Lung (tissue), 12 donors: ENCODE results near the gene CDR2. TPM values are rescaled to one million over a fixed set of nuclear protein-coding genes. Genes with fewer than 3 reads are reported as not detected.

ENCODE experiments used
- ATAC-seq: fragments of 200-7000 bp; cut with Tn5 transposase; one replicate; pipeline ENCODE4 v1.9.1; 2020; ENCODE audit warnings: moderate number of reproducible peaks; ENCODE audit not compliant: insufficient read depth, low FRiP score
- DNase-seq, 3 donors: peaks; one replicate each; pipeline ENCODE4 v3.0.0-alpha.2; 2013 to 2017
- H3K27ac ChIP-seq, 2 donors: one replicate each; pipeline ENCODE4 v1.5.1; 2013; ENCODE audit warnings: mild to moderate bottlenecking in 2 of 2, moderate library complexity in 2 of 2, control low read depth in 1 of 2, inconsistent platforms in 1 of 2, low read depth in 1 of 2, low read length in 1 of 2
- H3K27me3 ChIP-seq, 3 donors: one replicate each; pipeline ENCODE4 v1.5.1; 2013; ENCODE audit warnings: low read length in 2 of 3; ENCODE audit not compliant: control insufficient read depth in 3 of 3, insufficient read depth in 3 of 3
- H3K36me3 ChIP-seq, 4 donors: one replicate each; pipeline ENCODE4 v1.5.1; 2013; ENCODE audit warnings: low read length in 4 of 4, mild to moderate bottlenecking in 1 of 4, moderate library complexity in 1 of 4; ENCODE audit not compliant: control insufficient read depth in 4 of 4, insufficient read depth in 4 of 4
- H3K4me1 ChIP-seq, 5 donors: one replicate each; pipeline ENCODE4 v1.5.1; 2013; ENCODE audit warnings: low read length in 5 of 5, mild to moderate bottlenecking in 2 of 5, moderate library complexity in 1 of 5; ENCODE audit not compliant: control insufficient read depth in 5 of 5, insufficient read depth in 5 of 5
- H3K4me3 ChIP-seq: one replicate; pipeline ENCODE4 v1.5.1; 2013; ENCODE audit warnings: mild to moderate bottlenecking, control low read depth, moderate library complexity
- H3K9ac ChIP-seq, 2 donors: one replicate each; pipeline ENCODE4 v1.5.1; 2013; ENCODE audit warnings: low read length in 2 of 2, control low read depth in 1 of 2; ENCODE audit not compliant: insufficient read depth in 1 of 2
- H3K9me3 ChIP-seq, 4 donors: one replicate each; pipeline ENCODE4 v1.5.1; 2013; ENCODE audit warnings: low read length in 3 of 4, mild to moderate bottlenecking in 1 of 4, moderate library complexity in 1 of 4; ENCODE audit not compliant: control insufficient read depth in 4 of 4, insufficient read depth in 3 of 4
- CTCF ChIP-seq: IDR thresholded peaks from 2 replicates; pipeline ENCODE4 v1.5.1; 2012; ENCODE audit warnings: mild to moderate bottlenecking; ENCODE audit errors: control extremely low read depth, extremely low read depth
- WGBS, 2 donors: extraction: QIAGEN DNeasy Blood & Tissue Kit; methylation state at CpG; one replicate each; pipeline ENCODE4 v1.1.7; 2013; 5-methylcytosine and 5-hydroxymethylcytosine counted together
- polyA plus RNA-seq, 2 donors: library from polyadenylated mRNA; stranded (reverse); fragments of 200-250 nt; gene quantifications; one replicate each; pipeline ENCODE4 v1.2.1, GENCODE V29; 2013
- total RNA-seq, 2 donors: library from RNA; depleted of rRNA in 1 of 2; stranded (reverse); fragments of >200 nt in 1 of 2; gene quantifications; one replicate each; pipeline ENCODE4 v1.2.1, GENCODE V29; 2014 to 2021
- donor health status: control.
- donor health status: control.
- donor health status: Bipolar disorder and iron deficiency.
- donor health status: healthy.
- donor health status: DM: yes; HTN: yes; CAD: no.

Gene CDR2
- total and polyA plus RNA-seq, 4 donors, result 11.3 to 27.0 (median 14.0) TPM

GRCh38 chr16:22317001-22317530 lies 57.4 kb downstream of the CDR2 start:
- no peak overlapping the region for H3K27ac ChIP-seq
- no peak for ATAC-seq
- 90 to 91% methylated on average over 17 of the region's 17 CpGs for WGBS, 2 donors
- DNase-seq, result no peak
- H3K36me3 ChIP-seq, result peaks cover 8 to 56% (median 20%) of the 10 kb centered on the region in 4 donors
- H3K9me3 ChIP-seq, result no peaks in the 10 kb centered on the region
- no peak for TF ChIP-seq CTCF
- no peak overlapping the region for H3K4me3 ChIP-seq
- H3K9ac ChIP-seq, result no peak overlapping the region
- H3K4me1 ChIP-seq, result no peaks in the 10 kb centered on the region
- no peaks in the 10 kb centered on the region for H3K27me3 ChIP-seq

DNA sequence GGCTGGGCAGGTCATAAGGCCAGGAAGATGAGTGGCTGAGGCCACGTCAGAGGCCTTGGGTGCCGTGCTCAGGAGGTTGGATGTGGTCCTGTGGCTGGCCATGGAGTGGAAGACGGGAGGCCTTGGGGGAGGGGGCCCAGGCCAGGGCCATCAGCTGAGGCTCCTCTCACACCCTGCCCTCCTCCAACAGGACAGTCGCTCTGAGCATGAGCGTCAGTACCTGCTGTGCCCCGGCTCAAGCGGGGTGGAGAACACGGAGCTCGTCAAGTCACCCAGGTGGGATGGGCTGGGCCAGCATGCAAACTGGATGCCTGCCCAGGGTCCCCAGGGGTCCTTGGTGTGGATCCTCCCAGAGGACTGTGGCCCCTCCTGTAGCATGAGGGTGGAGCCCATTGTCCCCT lies 58.0 kb downstream of the CDR2 start:
- 92 to 93% methylated on average over 9 of the region's 9 CpGs for WGBS, 2 donors
- H3K27me3 ChIP-seq, result no peaks in the 10 kb centered on the region
- DNase-seq, result no peak
- no peak for ATAC-seq
- no peak overlapping the region for H3K4me3 ChIP-seq
- no peak for TF ChIP-seq CTCF
- no peaks in the 10 kb centered on the region for H3K4me1 ChIP-seq
- H3K9me3 ChIP-seq, result no peaks in the 10 kb centered on the region
- peaks cover 8 to 54% (median 17%) of the 10 kb centered on the region in 4 donors for H3K36me3 ChIP-seq
- H3K27ac ChIP-seq, result no peak overlapping the region
- H3K9ac ChIP-seq, result no peak overlapping the region

- no peaks in the 10 kb centered on the region for H3K27me3 ChIP-seq
- TF ChIP-seq CTCF, result no peak
- no peaks in the 10 kb centered on the region for H3K9me3 ChIP-seq
- H3K27ac ChIP-seq, result no peak overlapping the region
- no peak overlapping the region for H3K4me3 ChIP-seq
- no peaks in the 10 kb centered on the region for H3K4me1 ChIP-seq
- WGBS, 2 donors, result 95 to 96% methylated on average over 1 of the region's 1 CpG
- H3K36me3 ChIP-seq, result peaks cover 8 to 54% (median 16%) of the 10 kb centered on the region in 4 donors
- DNase-seq (no peak), ATAC-seq (no peak)
- H3K9ac ChIP-seq, result no peak overlapping the region
Measured at GRCh38 chr16:22315979-22316378, 58.4 kb downstream of the CDR2 start.
